Colon (tissue), 2 donors: ENCODE measurements around the gene GAP43.

Source experiments
- FAIRE-seq: peaks from 2 replicates; lab custom pipeline; 2012; peaks lifted over from hg19 to GRCh38; lab: Jason Lieb, UNC
- donor health status: control.
- donor health status: control.

GAP43 gene

GRCh38 chr3:115627180-115628074, 4.1 kb downstream of the GAP43 start:
- FAIRE-seq, result no peak

- no peak for FAIRE-seq
Measured at GRCh38 chr3:115628075-115628412, 4.7 kb downstream of the GAP43 start.

DNA sequence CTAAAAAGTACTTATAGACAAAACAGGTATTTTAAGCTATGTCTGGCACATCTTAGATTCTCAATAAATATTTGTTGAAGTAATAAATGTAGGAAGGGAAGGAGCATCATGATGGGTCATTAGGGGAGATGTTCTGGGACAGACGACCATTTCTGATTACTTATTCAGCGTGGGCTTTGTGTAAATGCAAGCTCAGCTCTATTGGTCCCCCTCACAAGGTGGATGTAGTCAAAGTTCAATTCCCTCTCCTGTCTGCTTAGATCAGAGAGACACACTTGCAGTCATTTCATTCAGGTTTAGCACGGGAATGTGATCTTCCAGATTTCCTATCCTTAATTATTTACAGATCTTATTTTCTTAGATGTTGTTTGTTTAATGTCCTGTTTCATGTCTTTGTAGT, 7.5 kb downstream of the GAP43 start:
- no peak for FAIRE-seq

DNA sequence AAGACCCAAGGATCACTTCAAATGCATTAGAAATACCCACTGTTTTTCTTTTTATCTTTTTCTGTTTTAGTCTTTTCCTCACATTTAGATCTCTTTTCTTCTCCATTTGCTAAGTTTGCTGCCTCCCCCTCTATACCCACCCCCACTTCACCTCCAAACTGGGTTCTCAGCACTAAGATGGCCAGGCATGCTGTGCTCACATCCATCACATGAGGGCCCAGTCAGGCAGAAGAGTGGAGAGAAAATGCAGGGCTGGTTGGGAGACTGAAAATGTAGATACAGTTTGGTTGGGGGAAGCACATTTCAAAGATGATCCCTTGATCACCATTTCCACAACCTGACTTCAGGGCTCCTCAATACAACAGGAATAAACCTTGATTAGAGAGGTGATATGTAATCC, 8.7 kb downstream of the GAP43 start:
- no peak for FAIRE-seq

- no peak for FAIRE-seq
Measured at GRCh38 chr3:115633467-115633866, 10.2 kb downstream of the GAP43 start.

DNA sequence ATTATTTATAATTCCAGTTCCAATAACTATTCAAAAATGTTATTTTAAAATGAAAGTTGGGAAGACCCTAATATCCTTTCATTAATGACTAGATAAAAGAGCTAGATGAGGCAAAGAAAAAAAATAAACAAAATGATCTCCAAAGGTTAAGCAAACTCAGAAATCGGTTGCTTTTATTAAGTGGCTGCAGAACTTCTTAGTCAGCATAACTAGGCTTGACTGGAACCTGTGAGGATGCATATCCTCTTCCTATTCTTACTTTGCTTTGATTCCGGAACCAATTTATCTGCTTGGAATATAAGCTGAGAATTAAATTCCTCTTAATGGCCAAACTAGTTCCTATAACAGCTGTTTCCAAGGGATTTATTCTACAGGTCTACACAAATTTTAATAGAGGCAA, 10.7 kb downstream of the GAP43 start:
- no peak for FAIRE-seq

GRCh38 chr3:115635406-115635805, 12.1 kb downstream of the GAP43 start:
- FAIRE-seq, result no peak

GRCh38 chr3:115638241-115638640, 14.9 kb downstream of the GAP43 start:
- FAIRE-seq, result no peak

GRCh38 chr3:115638991-115639390, 15.7 kb downstream of the GAP43 start:
- FAIRE-seq, result no peak

DNA sequence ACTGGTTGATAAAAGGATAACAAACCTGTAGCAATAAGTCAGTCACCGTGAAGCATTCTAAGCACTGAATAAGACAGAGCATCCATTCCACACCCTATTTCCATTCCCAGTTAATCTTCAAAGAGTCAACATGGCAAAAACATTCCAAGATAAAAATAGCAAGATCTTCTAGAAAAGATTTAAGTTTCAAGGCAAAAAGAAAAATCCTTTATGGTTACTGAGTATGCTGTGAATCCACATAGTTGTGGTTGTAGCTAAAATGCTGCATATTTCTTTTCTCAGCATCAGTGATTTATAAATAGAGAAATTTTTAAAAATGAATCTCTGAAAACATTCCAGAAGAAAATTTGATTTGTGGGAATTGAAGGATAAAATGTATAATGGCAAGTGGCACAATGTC, 21.1 kb downstream of the GAP43 start:
- FAIRE-seq, result no peak

DNA sequence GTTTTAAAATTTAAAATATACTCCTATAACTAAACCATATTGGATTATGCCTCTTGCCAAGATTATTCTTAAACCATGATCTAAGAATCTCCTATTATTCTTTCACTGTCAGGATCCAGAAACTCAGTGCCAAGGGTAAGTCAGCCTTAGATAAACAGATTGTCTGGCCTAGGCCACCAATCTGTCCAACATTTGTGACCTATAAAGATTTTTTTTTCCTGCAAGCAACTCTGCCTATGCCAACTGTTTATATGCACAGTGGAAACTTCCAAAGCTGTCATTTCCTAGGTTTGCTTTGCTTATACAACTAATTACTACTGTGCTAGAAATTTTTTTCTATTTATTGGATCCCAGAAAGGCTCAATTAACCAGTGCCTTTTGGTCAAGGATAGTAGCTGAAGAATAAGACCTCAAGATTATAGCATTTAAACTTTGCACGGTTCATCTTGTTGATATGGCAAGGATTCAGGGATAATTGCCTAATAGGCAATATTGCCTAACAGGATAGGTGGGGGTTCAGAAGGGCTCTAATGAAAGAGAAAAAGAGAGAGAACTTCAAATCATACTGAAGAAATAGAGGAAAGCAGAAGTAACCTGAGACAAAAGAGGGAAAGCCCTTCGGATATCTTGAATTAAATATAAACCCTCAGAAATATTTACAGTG, 22.8 kb downstream of the GAP43 start:
- no peak for FAIRE-seq

DNA sequence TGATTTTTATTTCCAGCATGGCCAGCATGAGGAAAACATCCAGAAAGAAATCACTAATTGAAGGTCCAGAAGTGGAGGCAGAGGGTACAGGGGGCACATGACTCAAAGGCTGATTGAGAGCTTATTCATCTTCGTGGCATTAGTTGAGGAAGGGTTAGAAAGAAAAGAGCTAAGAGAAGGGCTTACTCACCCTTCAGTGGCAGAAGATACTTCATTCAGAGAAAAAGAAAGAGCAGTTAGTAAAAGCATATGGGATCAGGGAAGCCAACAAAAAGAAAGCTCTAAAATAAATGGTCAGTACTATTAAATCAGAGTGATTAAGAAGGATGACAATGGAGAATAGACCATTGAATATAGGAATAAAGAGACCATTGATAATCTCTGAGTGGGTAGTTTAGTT, 25.2 kb downstream of the GAP43 start:
- FAIRE-seq, result no peak

GRCh38 chr3:115651087-115651486, 27.8 kb downstream of the GAP43 start:
- no peak for FAIRE-seq

- FAIRE-seq, result no peak
Measured at GRCh38 chr3:115651599-115651998, 28.3 kb downstream of the GAP43 start.

- FAIRE-seq, result no peak
Measured at GRCh38 chr3:115652738-115653137, 29.4 kb downstream of the GAP43 start.

- FAIRE-seq, result no peak
Measured at GRCh38 chr3:115655761-115656282, 32.5 kb downstream of the GAP43 start.

DNA sequence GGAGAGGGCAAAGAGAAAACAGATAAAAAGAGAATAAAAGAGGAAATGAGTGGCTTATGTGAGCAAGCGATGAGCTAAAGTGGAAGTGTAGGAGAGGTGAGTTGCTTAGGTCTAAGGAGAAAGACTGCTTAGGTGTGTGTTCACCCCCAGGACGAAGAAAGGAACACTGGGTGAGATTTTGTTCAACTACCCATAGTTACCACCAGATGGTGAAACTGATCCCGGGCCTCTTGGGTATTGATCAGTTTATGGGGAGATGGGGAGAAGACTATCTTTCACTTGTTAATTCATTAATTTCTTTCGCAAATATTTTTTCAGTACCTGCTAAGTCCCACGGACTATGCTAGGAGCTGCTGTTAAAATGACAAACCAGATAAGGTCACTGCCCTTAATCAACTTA, 33.9 kb downstream of the GAP43 start:
- no peak for FAIRE-seq

- no peak for FAIRE-seq
Measured at GRCh38 chr3:115658032-115658336, 34.7 kb downstream of the GAP43 start.

- no peak for FAIRE-seq
Measured at GRCh38 chr3:115658337-115659181, 35.2 kb downstream of the GAP43 start.

DNA sequence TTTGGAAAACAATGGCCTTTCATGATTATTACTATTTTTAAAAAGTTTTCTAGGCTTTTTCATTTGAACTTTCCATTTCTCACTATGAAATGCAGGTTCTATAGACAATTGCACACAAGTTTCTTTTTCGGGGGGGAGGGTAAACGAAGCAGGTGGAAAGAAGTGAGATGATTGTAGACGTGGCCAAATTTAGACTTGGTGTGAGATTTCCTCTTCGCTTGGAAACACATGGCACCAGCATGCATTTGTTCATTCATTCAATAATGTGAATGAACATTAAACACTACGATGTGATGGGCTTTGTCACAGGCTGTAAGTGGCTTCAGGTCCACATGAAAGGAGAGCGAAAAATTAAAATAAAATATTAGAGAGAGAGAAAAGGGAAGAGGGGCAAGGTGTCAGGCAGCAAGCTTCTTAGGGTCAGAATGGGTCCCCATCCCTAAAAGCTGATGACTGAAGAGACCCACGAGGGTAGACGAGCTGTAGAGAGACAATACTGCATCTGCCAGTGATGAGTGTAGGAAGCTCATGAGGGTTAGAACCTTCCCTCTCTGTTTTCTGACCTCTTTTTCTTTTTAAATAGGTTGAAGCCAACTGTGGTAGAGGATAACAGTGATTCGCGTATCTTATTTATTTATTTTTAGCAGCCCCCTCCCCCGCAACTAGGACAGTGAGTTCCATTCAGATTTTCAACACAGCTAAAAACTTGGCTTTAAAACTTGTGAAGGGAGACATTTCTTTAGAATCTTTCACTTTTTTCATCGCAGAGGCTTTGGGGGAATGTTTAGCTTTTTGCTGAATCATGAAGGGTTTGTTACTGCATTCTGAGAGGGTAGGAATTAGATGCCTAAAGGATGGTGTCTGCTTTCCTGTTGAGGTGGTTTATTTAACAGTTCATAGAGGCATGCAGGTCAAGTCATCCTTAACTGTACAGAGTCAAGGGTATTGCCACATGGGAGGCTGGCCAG, 36.2 kb downstream of the GAP43 start:
- FAIRE-seq, result no peak

GRCh38 chr3:115660646-115661337, 37.5 kb downstream of the GAP43 start:
- FAIRE-seq, result no peak
